ENCODE results near the gene CEBPZOS. TPM values are rescaled to one million over a fixed set of nuclear protein-coding genes. Genes with fewer than 3 reads are reported as not detected.

The CEBPZOS gene
- total RNA-seq, 1 experiment from 2014 or later = 46.8 TPM

- H2AFZ ChIP-seq (ENCODE audit: low read depth, low read length, poor library complexity, severe bottlenecking) = no peak overlapping the region
- H3K9me2 ChIP-seq (ENCODE audit: insufficient read depth) = no peaks in the 10 kb centered on the region
- H3K9ac ChIP-seq (ENCODE audit: low read length) = no peak overlapping the region
- RAD21 ChIA-PET (ENCODE audit: low non-redundant PET in 1 of 2, low total read pairs in 2 of 2, uncharacterized antibody in 2 of 2, unreplicated experiment in 2 of 2) = no interaction called here
- no peaks in the 10 kb centered on the region for H3K27me3 ChIP-seq (ENCODE audit: insufficient read depth, low read length)
- H4K20me1 ChIP-seq (ENCODE audit: insufficient read depth) = no peaks in the 10 kb centered on the region
- no peaks in the 10 kb centered on the region for H3K79me2 ChIP-seq (ENCODE audit: insufficient read depth, low read length)
- DNase-seq (ENCODE audit: low read depth, low spot score) (no peak), ATAC-seq (no peak)
- intact Hi-C loops (cut with micrococcal nuclease) = no loop called here
- CTCF ChIA-PET = no interaction called here
- H3K4me1 ChIP-seq (ENCODE audit: control insufficient read depth in 1 of 2, insufficient read depth in 2 of 2, low read length in 2 of 2) = peaks cover 0 to 7% of the 10 kb centered on the region in 2 experiments; a peak in 3 of 4 replicates
- BruUV-seq (replicated peaks) = no TSS peak
- no peak overlapping the region for H3K4me2 ChIP-seq (ENCODE audit: low read length)
- TF ChIP-seq ZFX (IDR thresholded peaks at IDR 0.05) (no peak), RAD21 (IDR thresholded peaks at IDR 0.05; ENCODE audit: low read depth) (no peak), ELF1 (IDR thresholded peaks at IDR 0.05; ENCODE audit: borderline replicate concordance, low read depth) (no peak), CBX3 (IDR thresholded peaks at IDR 0.05; ENCODE audit: low read depth) (no peak), CEBPB (IDR thresholded peaks at IDR 0.05; ENCODE audit: low read depth) (no peak), ATF3 (IDR thresholded peaks at IDR 0.05) (no peak), SP1 (IDR thresholded peaks at IDR 0.05; ENCODE audit: low read depth) (no peak), SRF (IDR thresholded peaks at IDR 0.05; ENCODE audit: low read depth) (no peak), EGR1 (IDR thresholded peaks at IDR 0.05; ENCODE audit: low read depth) (no peak), EZH2 (IDR thresholded peaks at IDR 0.05) (no peak), POLR2A (IDR thresholded peaks at IDR 0.05; ENCODE audit: borderline replicate concordance, extremely low read depth, insufficient read depth, insufficient read length) (no peak), REST (IDR thresholded peaks at IDR 0.05; ENCODE audit: low read depth) (no peak), ZBTB33 (IDR thresholded peaks at IDR 0.05; ENCODE audit: extremely low read depth, insufficient replicate concordance, low read length) (no peak), CTCF (IDR thresholded peaks at IDR 0.05 in 2 of 3, conservative IDR thresholded peaks at IDR 0.05 in 1 of 3; ENCODE audit: borderline replicate concordance in 1 of 3, insufficient read depth in 1 of 3, low read depth in 2 of 3, low read length in 2 of 3) (no peak), SIN3A (IDR thresholded peaks at IDR 0.05; ENCODE audit: low read depth) (no peak), TCF7L2 (IDR thresholded peaks at IDR 0.05; ENCODE audit: borderline replicate concordance, extremely low read depth, insufficient read depth, insufficient read length) (no peak), YY1 (IDR thresholded peaks at IDR 0.05; ENCODE audit: extremely low read depth, insufficient replicate concordance, low read depth, low read length) (no peak), FOSL1 (IDR thresholded peaks at IDR 0.05; ENCODE audit: low read depth) (no peak), JUND (IDR thresholded peaks at IDR 0.05) (no peak), EZH2phosphoT487 (IDR thresholded peaks at IDR 0.05; ENCODE audit: borderline replicate concordance) (no peak)
- peaks cover 7 to 13% of the 10 kb centered on the region in 2 experiments; a peak in 3 of 4 replicates for H3K9me3 ChIP-seq (ENCODE audit: control insufficient read depth in 1 of 2, insufficient read depth in 1 of 2, low read depth in 1 of 2, low read length in 2 of 2)
- H3K36me3 ChIP-seq (ENCODE audit: control insufficient read depth in 1 of 2, insufficient read depth in 2 of 2, low read length in 2 of 2) = no peaks in the 10 kb centered on the region
- H3K27ac ChIP-seq (ENCODE audit: low read depth, low read length) = no peak overlapping the region
- POLR2A ChIA-PET = no interaction called here
- H3K4me3 ChIP-seq (replicated peaks in 1 of 2; ENCODE audit: low read depth in 1 of 2, low read length in 2 of 2) = no peak overlapping the region
These were observed 31.5 kb upstream of the CEBPZOS start for GRCh38 chr2:37164757-37165156.
